ENCODE results near the gene GPR61.

GPR61 gene

DNA sequence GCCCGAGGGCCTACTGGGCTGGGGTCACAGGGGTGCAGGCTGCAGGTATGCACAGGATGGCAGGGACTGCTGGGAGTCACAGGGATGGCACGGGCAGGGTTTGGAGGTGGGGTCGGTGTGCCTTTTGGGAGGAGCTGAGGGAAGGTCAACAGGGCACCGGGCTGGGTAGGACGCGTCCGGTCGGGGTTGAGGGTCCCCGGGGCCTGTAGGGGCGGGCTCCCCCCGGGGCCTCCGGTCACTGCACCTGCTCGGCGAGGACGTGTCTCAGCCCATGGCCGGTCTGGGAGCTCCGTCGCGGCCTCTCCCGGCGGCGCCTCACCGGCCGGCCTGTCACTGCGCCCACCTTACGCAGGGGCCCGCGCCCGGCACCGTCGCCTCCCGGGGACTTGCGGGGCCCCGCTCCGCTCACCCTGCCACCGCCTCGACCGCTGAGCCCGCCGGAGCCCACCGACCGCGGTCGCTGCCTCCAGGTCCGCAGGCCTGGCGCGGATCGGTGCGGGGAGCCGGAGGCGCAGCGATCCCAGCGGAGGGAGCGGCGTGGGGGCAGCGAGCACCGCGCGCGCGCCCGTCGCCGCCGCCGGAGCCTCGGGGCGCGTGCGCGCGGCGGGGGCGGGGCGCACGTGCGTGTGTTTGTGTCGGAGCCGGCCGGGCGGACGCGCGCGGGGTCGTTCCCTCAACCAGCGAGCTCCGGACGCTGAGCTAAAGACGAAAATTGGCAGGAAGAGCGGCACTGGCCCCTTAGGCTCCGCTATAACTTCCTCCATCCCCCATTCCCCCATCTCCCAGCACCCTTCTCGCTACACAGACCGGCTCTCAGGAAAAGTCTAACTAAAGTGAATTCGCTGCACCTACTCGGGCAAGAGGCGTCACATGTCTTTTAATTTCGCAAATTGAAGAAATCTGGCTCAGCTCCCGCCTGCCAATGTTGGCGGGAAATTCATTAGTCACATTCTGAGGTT is 30.2 kb upstream of the GPR61 start, which contains the start of gene AMIGO1:
AMIGO1 (minus strand) TSS at position 552 of the 959 bp plus-strand sequence. CDS start 815 bp downstream, outside the sequence.
- DNase-seq (ENCODE audit: low read depth in 2 of 2): peak in 1 of 2 donors; percentile 49

DNA sequence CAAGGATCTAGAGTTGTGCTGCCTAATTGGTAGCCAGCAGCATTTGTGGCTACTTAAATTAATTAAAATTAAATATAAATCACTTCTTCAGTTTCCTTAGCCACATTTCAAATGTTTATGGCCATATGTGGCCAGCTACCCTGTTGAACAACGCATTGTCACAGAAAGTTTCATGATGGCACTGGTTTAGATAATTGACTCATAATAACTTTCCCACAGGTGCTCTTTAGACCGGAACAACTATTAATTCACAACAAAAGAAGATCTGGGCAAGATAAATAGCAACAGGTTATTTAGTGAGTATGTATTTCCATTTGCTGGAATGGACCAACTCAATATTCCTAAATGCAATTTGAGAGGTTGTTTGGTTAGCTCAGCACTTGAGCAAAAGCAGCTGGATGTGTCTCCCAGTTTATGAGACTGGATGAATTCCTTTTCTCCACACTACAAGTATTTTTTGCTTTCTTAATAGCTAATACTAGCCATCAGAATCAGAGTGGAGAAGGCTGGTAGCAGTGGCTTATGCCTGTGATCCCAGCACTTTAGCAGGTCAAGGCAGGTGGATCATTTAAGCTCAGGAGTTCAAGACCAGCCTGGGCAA is 26.5 kb upstream of the GPR61 start:
- no peak for DNase-seq (ENCODE audit: low read depth in 2 of 2)

DNA sequence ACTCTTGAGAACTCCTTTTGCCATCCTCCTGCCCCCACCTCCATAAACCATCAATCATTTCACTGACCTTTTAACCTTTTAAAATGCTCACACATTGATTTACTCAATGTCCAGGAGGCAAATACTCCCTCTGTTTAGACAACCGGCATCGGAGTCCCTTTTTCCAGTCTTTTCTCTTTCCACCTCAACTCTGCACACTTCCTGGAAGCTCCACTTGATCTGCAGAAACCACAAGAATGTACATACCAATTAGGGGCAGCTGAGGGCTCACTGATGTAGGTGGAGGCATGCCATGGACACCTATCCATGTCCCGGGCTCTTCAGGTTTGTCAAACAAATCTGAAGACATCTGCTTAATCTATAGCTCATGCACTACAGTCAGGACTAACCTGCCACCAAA is 24.8 kb upstream of the GPR61 start:
- DNase-seq (ENCODE audit: low read depth in 2 of 2): no peak

DNA sequence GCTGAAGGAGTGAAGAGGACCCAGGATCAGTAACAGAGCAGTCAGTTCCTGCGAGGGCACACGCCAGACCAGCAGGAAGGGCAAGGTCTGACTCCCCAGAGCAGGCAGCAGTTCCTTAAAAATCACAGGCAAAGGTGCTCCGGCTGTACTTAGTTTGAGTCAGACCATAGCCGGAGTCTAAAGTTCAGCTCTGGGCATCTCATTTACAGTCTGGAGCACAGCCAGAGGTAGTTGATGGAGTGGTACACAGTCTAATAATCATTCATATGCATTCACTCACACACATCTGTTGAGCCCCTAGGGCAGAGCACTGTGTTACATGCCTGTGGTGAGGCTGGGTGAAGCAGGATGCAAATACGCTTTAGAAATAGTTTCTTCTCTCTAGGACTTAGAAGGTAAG is 22.8 kb upstream of the GPR61 start:
- no peak for DNase-seq (ENCODE audit: low read depth in 2 of 2)

DNA sequence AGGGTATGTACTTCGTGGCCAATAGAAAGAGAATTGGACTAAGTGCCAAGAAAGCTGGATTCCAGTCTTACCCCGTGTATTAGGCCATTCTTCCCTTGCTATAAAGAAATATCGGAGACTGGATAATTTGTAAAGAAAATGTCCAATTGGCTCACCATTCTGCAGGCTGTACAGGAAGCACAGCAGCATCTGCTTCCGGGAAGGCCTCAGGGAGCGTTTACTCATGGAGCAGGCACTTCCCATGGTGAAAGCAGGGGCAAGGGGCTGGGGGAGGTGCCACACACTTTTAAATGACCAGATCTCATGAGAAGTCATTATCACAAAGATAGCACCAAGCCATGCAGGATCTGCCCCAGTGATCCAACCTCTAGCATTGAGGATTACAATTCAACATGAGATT is 22.3 kb upstream of the GPR61 start:
- DNase-seq (ENCODE audit: low read depth in 2 of 2): no peak

DNA sequence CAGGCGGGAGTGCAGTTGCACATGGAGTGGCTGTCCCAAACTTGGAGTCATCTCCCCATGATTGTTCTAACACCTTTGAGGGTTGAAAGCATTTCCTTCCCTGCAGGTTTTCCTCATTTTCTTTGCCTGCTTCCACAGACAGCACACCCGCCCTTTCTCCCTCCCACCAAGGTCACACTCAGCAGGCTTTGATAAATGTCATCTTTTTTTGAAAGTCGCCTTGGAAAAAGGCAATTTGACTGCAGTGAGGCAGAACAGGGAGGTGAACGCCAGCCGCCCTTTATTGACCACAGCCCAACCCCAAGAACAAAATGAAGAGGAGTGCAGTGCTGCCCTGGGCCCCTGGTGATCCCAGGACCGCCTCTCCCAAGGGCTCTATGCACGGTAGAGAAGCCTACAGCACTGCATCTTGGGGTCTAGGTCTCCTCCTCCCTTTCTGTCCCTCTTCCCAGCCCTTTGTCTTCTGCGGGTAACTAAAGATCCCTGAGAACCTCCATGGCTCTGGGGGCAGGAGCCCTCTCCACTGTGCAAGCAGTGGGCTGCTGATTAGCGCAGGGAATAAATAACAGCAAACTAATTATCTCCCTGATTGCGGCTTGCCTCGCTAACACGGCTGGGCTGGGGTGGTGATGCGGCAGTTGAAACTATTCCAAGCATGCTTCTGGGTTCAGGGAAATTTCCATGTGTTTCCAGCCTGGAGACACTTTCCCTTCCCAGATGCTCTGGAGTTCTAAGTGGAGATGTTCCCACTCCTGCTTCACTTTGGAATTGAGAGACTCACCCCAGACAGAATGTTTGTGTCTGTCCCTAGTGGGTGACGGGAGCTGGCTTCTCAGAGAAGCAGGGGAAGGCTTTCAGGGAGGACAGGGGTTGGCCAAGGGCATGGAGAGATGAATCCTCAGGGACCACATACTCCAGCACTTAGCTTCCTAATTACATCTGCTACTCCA is 18.4 kb upstream of the GPR61 start:
- no peak for DNase-seq (ENCODE audit: low read depth in 2 of 2)

DNA sequence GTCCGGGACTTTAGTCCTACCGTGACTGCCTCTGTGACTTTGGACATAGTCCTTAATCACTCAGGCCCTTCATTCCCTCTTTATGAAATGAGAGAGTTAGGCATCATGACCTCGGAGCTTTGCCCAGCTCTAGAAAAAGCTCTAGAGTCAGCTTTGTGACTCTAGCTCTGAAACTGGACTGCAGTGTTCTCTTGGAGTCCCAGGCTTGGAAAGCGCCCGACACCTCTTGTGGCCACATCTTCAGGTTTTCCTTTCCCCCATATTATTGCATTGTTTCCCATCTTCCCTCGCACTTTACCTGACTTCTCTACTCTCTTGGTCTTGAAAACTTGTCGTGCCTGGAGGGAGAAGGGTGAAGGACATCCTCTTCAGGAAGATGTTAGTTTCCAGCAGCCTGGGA is 17.6 kb upstream of the GPR61 start:
- no peak for DNase-seq (ENCODE audit: low read depth in 2 of 2)

DNA sequence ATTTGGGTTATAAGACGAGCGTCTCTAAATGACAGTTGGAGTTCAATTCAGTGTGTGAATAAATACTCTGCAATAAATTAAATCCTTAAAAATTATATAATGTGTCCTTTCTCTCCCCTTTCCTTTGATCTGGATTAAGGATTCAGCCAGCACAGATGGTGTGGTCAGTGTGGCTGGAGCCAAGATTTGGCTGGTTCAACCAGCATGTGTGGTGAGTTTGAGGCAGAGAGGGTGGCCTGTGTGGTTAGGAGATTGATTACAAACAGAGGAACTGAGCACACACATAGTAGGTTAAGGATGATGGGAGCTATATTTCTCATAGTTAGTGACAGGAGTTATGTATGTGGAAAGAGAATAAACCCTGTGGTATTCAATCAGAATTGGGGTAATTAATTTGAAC is 16.0 kb upstream of the GPR61 start:
- no peak for DNase-seq (ENCODE audit: low read depth in 2 of 2)

DNA sequence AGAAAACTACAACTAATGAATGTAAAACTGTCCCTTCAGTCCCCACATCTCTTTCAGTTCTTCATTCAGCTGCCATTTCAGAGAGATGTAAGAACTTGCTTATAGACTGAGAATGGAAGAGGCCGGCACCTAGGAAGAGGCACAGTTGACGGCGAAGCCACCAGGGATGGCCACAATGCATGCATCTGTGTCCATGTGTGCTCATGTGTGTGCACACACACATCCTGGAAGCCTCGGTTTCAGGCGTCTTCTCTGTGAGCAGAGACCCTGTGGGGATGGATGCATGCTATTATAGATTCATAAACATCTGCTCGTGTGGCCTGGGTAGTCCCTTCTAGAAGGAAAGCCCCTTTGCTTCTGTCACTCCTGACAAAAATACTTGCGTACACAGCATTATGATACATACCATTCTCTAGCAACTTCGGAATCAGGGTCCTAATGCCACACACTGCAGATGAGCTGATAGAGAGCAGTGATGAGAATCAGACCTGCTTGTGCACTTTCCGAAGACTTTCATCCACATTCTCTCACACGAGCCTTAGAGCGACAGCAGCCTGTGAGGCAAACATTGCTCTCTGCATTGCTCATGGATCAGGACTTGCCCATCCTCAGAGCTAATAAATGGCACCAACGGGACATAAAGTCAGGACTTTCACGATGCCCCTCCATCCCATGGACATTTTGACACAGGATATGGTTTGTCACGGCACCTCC is 12.4 kb upstream of the GPR61 start:
- no peak for DNase-seq (ENCODE audit: low read depth in 2 of 2)

DNA sequence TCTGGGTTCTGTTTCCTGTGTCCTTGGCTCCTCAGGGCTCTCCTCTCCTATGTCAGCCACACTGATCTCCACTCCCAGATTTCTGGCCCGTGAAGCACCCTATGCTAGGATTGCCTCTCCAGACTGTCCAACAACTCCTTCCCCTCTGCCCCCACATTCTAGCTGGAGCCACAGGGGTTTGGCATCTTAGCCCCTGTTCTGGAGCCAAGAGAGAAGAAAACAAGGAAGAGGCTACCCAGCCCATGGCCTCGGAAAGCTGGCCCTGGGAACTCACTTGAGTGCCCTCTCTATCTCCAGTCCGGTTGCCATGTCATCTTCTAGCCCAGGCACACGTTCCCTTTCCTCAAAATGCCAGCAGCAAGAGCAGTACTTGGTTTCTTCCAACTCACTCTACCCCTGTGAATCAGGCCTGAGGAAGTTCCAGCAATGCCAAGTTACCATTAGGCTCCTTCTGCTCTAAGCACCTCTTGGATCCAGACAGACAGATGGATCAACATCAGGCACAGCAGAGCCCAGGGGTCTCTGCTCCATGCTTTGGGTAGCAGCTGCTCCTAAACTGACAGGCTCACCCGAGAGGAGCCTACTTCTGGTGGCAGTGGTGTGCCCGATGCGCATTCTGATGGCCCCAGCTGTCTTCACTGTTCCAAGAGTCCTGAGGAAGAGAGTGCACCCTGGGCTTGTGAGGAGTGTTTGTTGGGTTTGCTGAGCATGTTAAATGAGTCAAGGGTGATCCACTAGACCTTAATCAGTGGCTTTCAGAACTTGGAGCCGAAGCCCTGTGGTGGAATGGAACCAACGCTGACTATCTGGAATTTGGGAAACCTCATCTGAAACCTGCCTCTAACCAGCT is 11.6 kb upstream of the GPR61 start:
- no peak for DNase-seq (ENCODE audit: low read depth in 2 of 2)

DNA sequence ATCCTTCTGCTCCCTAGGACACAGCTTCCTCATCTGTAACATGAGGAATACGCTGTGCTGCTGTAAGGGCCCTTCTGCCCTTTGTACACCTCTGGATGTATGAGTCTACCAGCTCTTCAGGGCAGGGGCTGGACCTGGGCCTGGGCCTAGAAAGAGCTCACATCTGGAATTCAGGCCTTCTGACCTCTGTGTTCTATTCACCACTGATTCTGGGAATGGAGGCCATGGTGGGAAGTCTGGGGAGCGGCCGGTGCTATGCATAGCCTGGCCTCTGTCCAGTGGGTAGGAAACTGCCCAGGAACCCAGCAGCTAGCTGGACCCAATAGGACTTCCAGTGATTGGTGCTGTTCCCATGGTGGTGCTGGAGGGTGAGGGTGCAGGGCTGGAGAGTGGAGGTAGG is 11.0 kb upstream of the GPR61 start:
- DNase-seq (ENCODE audit: low read depth in 2 of 2): no peak

DNA sequence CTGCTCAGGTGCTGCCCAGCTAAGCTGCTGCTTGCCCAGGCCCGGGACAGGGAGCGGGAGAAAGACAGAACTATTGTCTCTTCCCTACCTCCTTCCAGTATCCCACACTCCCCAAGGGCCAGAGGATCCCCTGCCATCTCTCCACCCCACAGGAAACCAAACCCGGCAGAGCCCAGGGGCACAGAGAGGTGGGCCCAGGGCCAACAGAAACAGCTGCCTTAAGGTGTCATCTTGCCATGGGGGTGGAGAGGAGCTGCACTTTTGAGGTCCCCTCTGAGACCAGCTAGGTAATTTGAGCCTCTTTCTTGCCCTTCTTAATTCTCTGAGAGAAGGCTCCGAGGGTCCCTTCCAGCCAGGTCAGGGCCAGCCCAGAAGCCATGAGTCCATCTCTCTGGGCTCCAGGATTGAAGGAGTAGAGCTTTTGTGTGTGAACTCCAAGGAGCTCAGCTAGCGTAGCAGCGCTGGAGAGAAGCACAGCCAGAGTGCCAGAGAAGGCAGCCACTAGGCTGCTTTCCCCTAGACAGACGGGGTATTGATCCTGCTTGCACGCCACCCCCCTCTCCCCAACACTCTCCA is 9.7 kb upstream of the GPR61 start:
- DNase-seq (ENCODE audit: low read depth in 2 of 2): no peak

DNA sequence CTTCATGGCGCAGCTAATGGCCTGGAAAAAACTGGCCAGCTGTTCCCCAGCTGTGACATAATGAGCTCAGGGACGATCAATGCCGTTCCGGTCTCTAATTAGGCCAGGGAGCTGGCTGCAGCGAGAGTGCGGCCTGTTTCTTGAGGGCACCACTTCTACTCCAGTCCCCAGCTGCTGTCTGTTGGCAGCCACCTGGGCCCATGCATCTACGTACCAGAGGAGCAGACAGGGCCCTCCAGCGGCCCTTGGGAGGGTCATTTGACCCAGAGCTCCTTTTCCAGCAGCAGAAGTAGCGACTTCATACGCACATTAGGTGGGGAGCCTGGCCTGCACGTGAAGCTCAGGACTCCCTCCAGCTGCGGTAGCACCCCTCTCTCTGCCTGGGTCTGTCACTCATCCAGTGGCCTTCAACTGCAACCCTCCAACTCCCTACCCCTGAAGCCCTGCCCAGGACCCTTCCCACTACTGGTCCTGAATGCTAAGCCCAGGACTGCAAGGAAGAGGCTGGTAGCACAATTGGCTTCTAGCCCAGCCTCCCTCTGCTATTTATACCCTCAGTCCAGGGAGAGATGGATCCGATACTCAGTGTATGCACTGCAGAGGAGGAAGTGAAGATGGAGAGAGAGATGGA is 9.1 kb upstream of the GPR61 start:
- no peak for DNase-seq (ENCODE audit: low read depth in 2 of 2)

DNA sequence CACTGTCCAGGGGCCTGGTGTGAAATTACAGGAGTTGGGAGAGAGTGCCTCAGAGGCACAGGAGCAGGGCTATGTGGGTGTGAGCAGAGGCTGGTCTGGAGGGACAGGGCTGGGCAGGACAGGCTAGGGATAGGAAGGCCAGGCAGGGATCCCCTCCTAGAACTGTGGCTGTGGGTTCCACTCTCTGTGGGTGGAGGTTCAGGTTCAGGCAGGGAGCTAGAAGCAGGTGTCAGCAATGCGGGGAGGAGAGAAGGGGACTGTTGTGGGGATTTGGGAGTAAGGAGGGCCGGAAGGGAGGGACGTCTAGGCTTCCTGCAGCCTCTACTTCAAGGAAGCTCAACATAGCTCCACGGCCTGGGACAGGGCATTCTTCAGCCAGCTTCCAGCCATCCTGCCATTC is 8.3 kb upstream of the GPR61 start:
- DNase-seq (ENCODE audit: low read depth in 2 of 2): no peak

DNA sequence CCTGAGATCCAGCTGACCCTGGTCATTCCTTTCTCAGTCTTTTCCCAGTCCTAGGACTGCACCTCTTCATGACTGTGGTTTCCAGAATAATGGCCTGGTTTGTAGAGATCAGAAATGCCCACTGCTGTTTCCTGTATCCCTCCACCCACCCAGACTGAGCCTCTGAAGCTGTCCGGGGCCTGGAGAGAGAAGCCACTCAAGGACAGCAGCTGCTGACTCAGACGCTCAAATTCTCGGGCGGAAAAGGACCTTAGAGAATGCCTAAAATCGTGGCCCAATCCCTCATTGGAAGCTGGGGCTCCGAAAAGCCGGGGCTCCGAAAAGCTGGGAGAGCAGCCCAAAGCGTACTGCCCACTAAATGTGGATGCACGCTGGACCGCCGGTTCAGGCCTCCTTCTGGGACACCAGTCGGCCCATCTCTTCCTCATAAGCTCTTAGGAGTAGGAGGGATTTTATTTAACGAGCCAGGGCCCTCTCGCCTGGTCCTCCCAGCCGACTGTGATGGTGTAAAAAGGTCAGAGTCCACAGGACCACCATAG is 7.8 kb upstream of the GPR61 start:
- DNase-seq (ENCODE audit: low read depth in 2 of 2): no peak

DNA sequence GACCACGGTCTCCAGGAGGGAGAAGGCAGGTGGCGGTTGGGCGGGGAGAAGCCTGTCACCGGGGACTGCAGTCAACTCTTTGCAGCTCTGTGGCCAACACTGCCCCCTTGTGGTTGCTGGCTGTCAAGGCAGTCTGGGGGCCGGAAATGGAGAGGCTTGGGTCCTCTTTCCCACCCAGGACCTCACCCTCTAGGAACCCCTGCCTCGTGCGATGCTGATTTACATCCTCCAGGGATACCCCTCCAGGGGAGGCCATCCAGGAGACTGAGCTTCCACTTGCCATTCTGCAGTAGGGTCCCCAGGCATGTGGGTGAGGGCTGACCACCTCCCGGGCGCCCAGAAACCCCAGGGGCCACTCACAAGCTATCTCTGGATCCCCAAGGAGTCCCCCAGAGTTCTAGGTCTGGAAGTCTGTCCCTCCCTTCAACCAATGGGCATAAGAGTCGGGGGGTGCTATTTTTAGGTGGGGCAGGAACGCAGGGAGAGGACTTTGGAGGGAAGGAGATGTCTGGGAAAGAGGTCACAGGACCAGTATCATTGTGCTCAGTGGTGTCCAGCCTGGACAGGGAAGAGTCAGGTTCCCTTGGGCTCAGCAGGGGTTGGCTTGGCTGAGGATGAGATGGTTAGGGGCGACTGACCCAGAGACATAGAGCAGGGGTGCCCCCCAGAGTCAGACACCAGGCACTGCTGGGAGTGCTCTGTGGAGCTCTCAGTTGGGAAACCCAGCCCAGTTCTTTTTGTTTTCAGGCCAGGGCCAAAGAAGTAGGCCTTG is 7.1 kb upstream of the GPR61 start:
- DNase-seq (ENCODE audit: low read depth in 2 of 2): peak; percentile 79 to 87

DNA sequence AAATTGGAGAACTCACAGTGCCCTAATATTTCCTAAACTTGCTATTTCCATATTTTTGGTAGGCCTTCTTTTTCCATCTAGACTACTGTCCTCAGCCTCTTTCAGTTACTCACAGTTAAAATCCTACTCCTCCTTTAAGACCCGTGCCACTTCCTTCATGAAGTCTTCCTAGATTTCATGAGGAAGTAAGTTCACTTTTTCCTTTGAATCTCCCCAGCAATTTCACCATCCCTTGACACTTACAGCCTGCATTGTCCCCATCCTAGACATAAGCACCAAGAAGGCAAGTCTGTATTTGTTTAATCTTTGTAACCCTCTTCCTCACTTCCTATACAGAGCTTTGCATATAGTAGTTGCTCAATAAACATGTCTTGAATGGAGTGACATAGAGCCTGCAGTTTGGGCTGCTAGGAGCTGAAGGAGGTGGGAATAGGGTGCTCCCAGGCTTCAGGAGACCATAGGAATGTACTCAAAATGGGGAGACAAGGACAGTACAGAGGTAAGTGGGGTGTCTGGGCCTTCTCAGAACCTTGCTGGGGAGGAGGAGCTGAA is 5.3 kb upstream of the GPR61 start:
- DNase-seq (ENCODE audit: low read depth in 2 of 2): no peak

DNA sequence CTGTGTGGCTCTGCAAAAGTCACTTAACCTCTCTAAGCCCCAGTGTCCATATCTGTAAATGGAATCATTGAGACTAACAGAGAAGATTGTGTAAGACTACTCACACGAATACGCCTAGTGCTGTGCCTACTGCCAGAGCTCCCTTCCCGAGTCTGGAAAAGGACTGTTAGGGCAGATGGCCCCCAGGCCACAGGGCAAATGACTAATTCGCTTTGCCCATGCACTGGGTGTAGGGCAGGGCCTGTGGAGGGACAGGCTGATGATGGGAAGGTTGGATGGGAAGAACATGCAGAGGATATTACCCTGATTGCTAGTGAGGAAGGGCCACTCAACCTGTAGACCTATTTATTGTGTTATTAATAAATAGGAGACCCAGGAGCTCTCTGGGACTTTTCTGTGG is 4.2 kb upstream of the GPR61 start:
- no peak for DNase-seq (ENCODE audit: low read depth in 2 of 2)
